Measurements from ENCODE around the gene UBP1.

DNA sequence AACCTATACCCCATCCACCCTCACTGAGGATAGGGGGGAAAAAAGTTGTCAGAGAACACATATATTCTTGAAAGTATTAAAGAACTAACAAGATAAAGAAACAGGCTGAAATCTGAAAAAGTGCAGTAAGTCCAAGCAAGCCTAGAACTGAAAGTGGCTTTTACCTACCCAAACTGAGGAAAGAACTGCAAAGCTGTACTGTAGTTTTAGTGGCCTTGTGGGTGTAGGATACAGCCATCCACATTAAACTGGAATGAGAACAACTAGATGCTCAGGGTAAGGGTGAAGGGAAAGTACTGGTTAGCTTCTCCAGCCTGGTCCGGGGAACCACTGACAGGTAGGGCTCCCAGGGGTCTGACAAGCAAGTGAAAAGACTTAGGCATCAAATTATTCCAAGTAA lies 10.1 kb downstream of the UBP1 start:
- TF ChIP-seq, protein P1, sequence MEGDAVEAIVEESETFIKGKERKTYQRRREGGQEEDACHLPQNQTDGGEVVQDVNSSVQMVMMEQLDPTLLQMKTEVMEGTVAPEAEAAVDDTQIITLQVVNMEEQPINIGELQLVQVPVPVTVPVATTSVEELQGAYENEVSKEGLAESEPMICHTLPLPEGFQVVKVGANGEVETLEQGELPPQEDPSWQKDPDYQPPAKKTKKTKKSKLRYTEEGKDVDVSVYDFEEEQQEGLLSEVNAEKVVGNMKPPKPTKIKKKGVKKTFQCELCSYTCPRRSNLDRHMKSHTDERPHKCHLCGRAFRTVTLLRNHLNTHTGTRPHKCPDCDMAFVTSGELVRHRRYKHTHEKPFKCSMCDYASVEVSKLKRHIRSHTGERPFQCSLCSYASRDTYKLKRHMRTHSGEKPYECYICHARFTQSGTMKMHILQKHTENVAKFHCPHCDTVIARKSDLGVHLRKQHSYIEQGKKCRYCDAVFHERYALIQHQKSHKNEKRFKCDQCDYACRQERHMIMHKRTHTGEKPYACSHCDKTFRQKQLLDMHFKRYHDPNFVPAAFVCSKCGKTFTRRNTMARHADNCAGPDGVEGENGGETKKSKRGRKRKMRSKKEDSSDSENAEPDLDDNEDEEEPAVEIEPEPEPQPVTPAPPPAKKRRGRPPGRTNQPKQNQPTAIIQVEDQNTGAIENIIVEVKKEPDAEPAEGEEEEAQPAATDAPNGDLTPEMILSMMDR (optimal IDR thresholded peaks at IDR 0.05 in 1 of 3, IDR thresholded peaks at IDR 0.05 in 1 of 3, conservative IDR thresholded peaks at IDR 0.05 in 1 of 3; ENCODE audit: extremely low read depth in 1 of 3, insufficient read depth in 2 of 3, low read length in 3 of 3): no peak
- TF ChIP-seq EZH2 (IDR thresholded peaks at IDR 0.05; ENCODE audit: low read length): no peak
